Measurements from ENCODE around the gene FUT4.
A peak's percentile ranks its signal among the peaks of the same experiment; 100 is the strongest.
"Not testable (repeated sequence)": the region's sequence is repeated elsewhere in the genome, so short reads cannot be mapped to it uniquely, and the experiment has no call there.

FUT4 gene

GRCh38 chr11:94533696-94534630 lies 9.8 kb upstream of the FUT4 start:
- no peak for DNase-seq (ENCODE audit: low spot score)

DNA sequence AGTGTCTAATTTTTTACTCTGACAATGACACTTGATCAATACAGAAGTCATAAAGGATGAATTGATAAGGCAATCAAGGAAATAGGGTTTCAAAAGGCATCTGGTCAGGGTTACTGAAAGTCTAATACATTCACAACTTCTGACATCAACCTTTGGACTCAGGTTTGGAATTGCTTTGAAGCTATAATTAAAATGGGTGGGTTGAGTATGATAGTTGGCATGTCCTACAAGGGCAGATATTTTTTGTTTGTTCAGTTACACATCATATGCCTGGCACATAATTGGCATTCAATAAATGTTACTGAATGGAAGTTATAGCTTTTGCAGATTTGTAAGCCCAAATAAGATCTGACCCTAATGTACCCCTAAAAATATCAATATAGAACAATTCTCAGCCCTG lies 7.3 kb upstream of the FUT4 start:
- no peak for DNase-seq (ENCODE audit: low spot score)

DNA sequence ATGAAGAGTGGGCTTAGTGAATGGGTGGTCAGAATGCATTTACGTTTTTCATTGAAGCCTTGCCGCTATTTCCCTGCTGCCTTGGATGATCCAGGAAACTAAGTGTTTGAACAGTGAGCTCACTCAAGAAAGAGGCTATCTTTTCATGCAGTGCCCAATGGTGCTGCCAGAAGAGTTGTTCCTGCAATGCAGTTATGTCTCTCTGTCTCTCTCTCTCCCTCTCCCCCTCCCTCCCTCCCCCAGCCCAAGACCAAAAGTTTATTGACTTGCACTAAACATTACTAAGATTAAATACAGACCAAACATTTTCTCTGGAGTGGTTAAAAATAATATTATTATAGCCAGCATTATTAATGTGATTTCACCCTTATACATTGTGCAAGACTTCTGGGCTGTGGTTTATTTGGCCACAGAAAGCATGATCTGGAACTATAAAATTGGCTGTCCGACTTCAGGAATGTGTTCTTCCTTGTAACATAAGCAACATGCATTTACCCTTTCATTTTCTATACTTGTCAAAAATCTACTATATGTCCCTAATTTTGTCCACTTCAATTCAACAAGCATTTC lies 6.6 kb upstream of the FUT4 start:
- DNase-seq (ENCODE audit: low spot score) = no peak

- DNase-seq (ENCODE audit: low spot score) = no peak
Observed at GRCh38 chr11:94539420-94539819, 4.3 kb upstream of the FUT4 start.

GRCh38 chr11:94544646-94545263 lies 1.0 kb downstream of the FUT4 start:
- no peak for DNase-seq (ENCODE audit: low spot score)

DNA sequence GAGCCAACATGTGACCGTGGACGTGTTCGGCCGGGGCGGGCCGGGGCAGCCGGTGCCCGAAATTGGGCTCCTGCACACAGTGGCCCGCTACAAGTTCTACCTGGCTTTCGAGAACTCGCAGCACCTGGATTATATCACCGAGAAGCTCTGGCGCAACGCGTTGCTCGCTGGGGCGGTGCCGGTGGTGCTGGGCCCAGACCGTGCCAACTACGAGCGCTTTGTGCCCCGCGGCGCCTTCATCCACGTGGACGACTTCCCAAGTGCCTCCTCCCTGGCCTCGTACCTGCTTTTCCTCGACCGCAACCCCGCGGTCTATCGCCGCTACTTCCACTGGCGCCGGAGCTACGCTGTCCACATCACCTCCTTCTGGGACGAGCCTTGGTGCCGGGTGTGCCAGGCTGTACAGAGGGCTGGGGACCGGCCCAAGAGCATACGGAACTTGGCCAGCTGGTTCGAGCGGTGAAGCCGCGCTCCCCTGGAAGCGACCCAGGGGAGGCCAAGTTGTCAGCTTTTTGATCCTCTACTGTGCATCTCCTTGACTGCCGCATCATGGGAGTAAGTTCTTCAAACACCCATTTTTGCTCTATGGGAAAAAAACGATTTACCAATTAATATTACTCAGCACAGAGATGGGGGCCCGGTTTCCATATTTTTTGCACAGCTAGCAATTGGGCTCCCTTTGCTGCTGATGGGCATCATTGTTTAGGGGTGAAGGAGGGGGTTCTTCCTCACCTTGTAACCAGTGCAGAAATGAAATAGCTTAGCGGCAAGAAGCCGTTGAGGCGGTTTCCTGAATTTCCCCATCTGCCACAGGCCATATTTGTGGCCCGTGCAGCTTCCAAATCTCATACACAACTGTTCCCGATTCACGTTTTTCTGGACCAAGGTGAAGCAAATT lies 1.8 kb downstream of the FUT4 start:
- no peak for DNase-seq (ENCODE audit: low spot score)

DNA sequence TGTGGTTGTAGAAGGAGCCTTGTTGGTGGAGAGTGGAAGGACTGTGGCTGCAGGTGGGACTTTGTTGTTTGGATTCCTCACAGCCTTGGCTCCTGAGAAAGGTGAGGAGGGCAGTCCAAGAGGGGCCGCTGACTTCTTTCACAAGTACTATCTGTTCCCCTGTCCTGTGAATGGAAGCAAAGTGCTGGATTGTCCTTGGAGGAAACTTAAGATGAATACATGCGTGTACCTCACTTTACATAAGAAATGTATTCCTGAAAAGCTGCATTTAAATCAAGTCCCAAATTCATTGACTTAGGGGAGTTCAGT lies 2.4 kb downstream of the FUT4 start:
- no peak for DNase-seq (ENCODE audit: low spot score)

GRCh38 chr11:94546886-94547285 lies 3.2 kb downstream of the FUT4 start:
- DNase-seq (ENCODE audit: low spot score) = no peak

GRCh38 chr11:94549146-94549545 lies 5.4 kb downstream of the FUT4 start:
- no peak for DNase-seq (ENCODE audit: low spot score)

GRCh38 chr11:94550513-94550912 lies 6.8 kb downstream of the FUT4 start:
- no peak for DNase-seq (ENCODE audit: low spot score)

DNA sequence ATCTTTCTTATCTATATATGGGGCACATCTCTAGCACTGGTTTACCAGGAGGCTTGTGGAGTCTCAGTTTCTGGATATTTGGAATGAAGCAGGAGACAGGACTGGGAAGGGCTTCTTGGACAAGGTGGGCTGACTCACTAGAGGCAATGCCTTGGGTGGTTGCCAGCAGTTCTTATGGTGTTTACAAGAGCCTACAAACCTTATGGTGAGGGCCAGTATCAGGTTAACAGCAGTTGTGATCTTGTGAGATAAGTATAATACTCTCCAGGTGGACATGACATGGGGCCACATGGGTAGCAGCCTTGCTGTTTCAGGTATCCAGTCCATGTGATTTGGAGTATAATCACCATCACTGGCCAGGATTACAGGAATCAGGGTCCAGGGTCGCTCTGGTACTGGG lies 10.2 kb downstream of the FUT4 start:
- no peak for DNase-seq (ENCODE audit: low spot score)

GRCh38 chr11:94555752-94556329 lies 12.1 kb downstream of the FUT4 start:
- not testable (repeated sequence) for DNase-seq (ENCODE audit: low spot score)

GRCh38 chr11:94557421-94557820 lies 13.7 kb downstream of the FUT4 start:
- DNase-seq (ENCODE audit: low spot score) = no peak

- DNase-seq (ENCODE audit: low spot score) = no peak
Observed at GRCh38 chr11:94557992-94558391, 14.3 kb downstream of the FUT4 start.

DNA sequence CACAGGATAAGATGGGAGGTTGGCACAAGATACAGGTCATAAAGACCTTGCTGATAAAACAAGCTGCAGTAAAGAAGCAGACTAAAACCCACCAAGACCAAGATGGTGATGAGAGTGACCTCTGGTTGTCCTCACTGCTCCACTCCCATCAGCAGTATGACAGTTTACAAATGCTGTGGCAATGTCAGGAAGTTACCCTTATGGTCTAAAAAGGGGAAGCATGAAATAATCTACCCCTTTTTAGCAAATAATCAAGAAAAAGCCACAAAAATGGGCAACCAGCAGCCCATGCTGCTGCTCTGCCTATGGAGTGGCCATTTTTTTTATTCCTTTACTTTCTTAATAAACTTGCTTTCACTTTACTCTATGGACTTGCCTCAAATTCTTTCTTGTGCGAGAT lies 14.7 kb downstream of the FUT4 start:
- DNase-seq (ENCODE audit: low spot score) = no peak

DNA sequence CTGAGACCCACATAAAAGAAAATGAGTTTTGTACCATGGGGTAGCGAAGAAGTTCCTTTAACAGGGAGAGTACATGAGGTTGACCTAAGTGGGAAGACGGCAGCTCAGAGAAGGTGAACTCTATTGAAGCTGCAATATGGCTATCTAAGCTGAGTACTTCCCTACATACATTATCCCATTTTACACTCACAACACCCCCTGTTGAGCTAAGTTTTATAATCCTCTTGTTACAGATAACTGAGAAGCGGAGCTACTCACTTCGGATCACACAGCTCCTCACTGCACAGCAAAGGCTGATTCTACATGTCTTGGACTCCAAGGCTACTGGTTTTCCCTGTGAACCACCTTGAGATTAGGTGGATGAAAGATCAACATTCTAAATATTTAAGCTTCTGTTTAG lies 15.2 kb downstream of the FUT4 start:
- DNase-seq (ENCODE audit: low spot score) = no peak

- no peak for DNase-seq (ENCODE audit: low spot score)
Observed at GRCh38 chr11:94559361-94559760, 15.6 kb downstream of the FUT4 start.

DNA sequence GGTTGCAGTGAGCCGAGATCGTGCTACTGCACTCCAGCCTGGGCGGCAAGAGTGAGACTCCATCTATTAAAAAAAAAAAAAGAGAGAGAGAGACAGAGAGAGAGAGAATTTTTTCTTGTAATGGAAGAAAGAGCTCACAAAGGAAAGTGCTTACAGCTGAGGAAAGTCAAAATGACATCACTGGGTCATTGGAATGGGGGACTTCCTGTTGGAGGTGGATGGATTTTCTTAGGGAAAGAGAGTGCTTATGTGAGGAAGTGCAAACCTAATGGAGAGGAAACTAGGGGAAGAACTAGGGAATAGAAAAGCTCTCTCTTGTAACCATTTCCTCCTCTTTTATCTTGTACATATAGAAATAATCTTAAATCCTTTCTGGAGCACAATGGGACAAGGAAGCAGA lies 17.1 kb downstream of the FUT4 start:
- DNase-seq (ENCODE audit: low spot score) = no peak

- DNase-seq (ENCODE audit: low spot score) = peak; percentile 74
Observed at GRCh38 chr11:94563176-94563847, 19.6 kb downstream of the FUT4 start.

GRCh38 chr11:94563848-94564467 lies 20.2 kb downstream of the FUT4 start:
- DNase-seq (ENCODE audit: low spot score) = no peak

- DNase-seq (ENCODE audit: low spot score) = no peak
Observed at GRCh38 chr11:94567181-94567670, 23.5 kb downstream of the FUT4 start, which contains the start of gene PIWIL4. Gene PIWIL4, plus strand, starts transcription at chr11:94567368. Its CDS starts 151 bp downstream, at chr11:94567519.
